Uterus (tissue), 4 donors: Measurements from ENCODE around the gene AHCYL1. TPM values are rescaled to one million over a fixed set of nuclear protein-coding genes. Genes with fewer than 3 reads are reported as not detected.
"Not testable (repeated sequence)": the region's sequence is repeated elsewhere in the genome, so short reads cannot be mapped to it uniquely, and the experiment has no call there.

Experiments used
- DNase-seq, 2 donors: peaks; one replicate each; pipeline ENCODE4 v3.0.0-alpha.2; 2019 to 2020
- H3K27ac ChIP-seq, 2 donors: fragments of 200-600 bp; sonication (generic); 1 replicate in 1 of 2; 2 replicates in 1 of 2; pipeline ENCODE4 v1.5.1; 2016 to 2018
- H3K27me3 ChIP-seq, 2 donors: fragments of 200-600 bp; sonication (generic); one replicate each; pipeline ENCODE4 v1.5.1; 2018 to 2019; ENCODE audit warnings: control low read depth in 1 of 2
- H3K36me3 ChIP-seq, 2 donors: fragments of 200-600 bp; sonication (generic); one replicate each; pipeline ENCODE4 v1.5.1; 2019; ENCODE audit warnings: control low read depth in 1 of 2
- H3K4me1 ChIP-seq, 2 donors: fragments of 200-600 bp; sonication (generic); one replicate each; pipeline ENCODE4 v1.5.1; 2018 to 2019; ENCODE audit warnings: control low read depth in 1 of 2
- H3K4me3 ChIP-seq, 2 donors: fragments of 200-600 bp; sonication (generic); 1 replicate in 1 of 2; 2 replicates in 1 of 2; pipeline ENCODE4 v1.5.1; 2018 to 2019; ENCODE audit warnings: mild to moderate bottlenecking in 1 of 2
- H3K9me3 ChIP-seq, 2 donors: fragments of 200-600 bp; sonication (generic); one replicate each; pipeline ENCODE4 v1.5.1; 2019; ENCODE audit warnings: control low read depth in 1 of 2
- POLR2A ChIP-seq, 2 donors: fragments of 450-650 bp; IDR thresholded peaks; one replicate each; pipeline ENCODE4 v1.6.1; 2016; ENCODE audit warnings: antibody characterized with exemption in 2 of 2, mild to moderate bottlenecking in 1 of 2, moderate library complexity in 1 of 2
- intact Hi-C: fragments of 100-400 bp; cut with DNase I; formaldehyde crosslinking; loops from one replicate; pipeline ENCODE4 v1.15.1; 2023; ENCODE audit warnings: low total_unique reads
- total RNA-seq, 4 donors: library from RNA; depleted of rRNA in 3 of 4; stranded (reverse); fragments of >200 nt in 3 of 4; gene quantifications; one replicate each; pipeline versions ENCODE4 v1.1.0 to v1.2.4, GENCODE V29; 2014 to 2023
- TF ChIP-seq, protein P1 (sequence below), 4 experiments: fragments of 200-600 bp in 2 of 4; fragments of 450-650 bp in 2 of 4; sonication (generic) in 2 of 4; IDR thresholded peaks; one replicate each; pipeline ENCODE4 v1.5.1; 2016 to 2019; ENCODE audit warnings: antibody characterized with exemption in 4 of 4, mild to moderate bottlenecking in 2 of 4, moderate library complexity in 1 of 4
- donor health status: DM: yes; HTN: yes; CAD: no.

AHCYL1 gene
- total RNA-seq, 4 donors from 2014 or later: 51.2 to 183 (median 70.2) TPM

DNA sequence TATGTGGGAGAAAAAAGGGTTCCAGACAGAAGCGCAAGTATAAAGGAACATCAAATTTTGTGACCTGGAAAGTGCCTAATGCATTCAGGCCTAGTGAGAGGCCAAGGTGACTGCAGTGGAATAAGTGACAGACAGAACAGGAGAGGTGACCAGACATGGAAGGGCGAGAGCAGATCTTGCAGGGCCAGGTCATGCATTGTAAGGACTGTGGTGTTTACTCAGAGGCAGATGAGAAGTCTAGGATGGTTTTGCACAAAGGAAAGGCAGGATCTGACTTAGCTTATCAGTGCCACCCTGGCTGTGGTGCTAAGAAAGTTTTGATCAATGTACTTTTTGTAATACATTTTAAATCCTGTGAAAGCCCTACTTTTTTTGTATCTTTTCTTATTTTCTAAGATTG is 34.1 kb upstream of the AHCYL1 start:
- Histone ChIP-seq H3K9me3 (no peaks in the 10 kb centered on the region), H3K4me3 (no peak overlapping the region), H3K36me3 (no peaks in the 10 kb centered on the region), H3K27ac (no peak overlapping the region), H3K4me1 (no peaks in the 10 kb centered on the region), H3K27me3 (no peaks in the 10 kb centered on the region)
- no peak for TF ChIP-seq POLR2A (IDR thresholded peaks at IDR 0.05)
- TF ChIP-seq, protein P1, sequence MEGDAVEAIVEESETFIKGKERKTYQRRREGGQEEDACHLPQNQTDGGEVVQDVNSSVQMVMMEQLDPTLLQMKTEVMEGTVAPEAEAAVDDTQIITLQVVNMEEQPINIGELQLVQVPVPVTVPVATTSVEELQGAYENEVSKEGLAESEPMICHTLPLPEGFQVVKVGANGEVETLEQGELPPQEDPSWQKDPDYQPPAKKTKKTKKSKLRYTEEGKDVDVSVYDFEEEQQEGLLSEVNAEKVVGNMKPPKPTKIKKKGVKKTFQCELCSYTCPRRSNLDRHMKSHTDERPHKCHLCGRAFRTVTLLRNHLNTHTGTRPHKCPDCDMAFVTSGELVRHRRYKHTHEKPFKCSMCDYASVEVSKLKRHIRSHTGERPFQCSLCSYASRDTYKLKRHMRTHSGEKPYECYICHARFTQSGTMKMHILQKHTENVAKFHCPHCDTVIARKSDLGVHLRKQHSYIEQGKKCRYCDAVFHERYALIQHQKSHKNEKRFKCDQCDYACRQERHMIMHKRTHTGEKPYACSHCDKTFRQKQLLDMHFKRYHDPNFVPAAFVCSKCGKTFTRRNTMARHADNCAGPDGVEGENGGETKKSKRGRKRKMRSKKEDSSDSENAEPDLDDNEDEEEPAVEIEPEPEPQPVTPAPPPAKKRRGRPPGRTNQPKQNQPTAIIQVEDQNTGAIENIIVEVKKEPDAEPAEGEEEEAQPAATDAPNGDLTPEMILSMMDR (IDR thresholded peaks at IDR 0.05): no peak
- intact Hi-C loops: no loop called here
- no peak for DNase-seq

DNA sequence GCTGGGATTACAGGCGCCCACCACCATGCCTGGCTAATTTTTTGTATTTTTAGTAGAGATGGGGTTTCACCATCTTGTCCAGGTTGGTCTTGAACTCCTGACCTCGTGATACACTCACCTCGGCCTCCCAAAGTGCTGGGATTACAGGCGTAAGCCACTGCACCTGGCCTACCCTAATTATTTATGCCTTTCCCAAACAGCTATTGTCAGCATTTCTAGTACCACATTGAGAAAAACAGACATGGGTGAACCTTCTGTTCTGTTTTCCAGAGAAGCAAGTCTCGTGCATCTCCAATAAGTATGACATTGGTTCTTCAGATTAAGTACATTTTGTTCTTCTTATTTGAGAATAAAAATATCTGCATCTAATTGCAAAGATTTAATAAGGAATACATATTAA is 33.1 kb upstream of the AHCYL1 start:
- H3K36me3 ChIP-seq, H3K27ac ChIP-seq, H3K4me3 ChIP-seq, intact Hi-C loops, DNase-seq, H3K4me1 ChIP-seq, H3K9me3 ChIP-seq, H3K27me3 ChIP-seq: not testable (repeated sequence)

DNA sequence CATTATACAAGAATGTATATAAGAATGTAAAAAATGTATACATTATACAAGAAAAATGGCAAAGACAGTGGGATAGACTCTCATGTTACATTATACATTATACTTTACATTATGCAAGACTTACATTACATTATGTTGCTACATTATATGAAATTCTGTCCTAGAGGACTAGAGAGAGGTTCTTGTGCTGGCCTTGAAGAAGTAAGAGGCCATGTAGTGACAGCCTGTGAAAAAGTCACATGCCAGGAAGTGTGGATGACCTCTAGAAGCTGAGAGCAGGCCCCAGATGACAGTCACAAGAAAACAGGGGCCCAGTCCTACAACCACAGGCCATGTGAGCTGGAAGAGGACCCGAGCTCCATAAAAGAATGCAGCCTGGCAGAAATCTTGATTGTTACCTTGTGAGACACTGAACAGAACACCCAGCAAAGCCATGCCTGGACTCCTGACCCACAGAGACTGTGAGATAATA is 30.5 kb upstream of the AHCYL1 start:
- no peak for TF ChIP-seq POLR2A (IDR thresholded peaks at IDR 0.05)
- TF ChIP-seq, protein P1 (IDR thresholded peaks at IDR 0.05): no peak
- Histone ChIP-seq H3K36me3 (no peaks in the 10 kb centered on the region), H3K4me3 (no peak overlapping the region), H3K4me1 (no peaks in the 10 kb centered on the region), H3K9me3 (no peaks in the 10 kb centered on the region), H3K27me3 (no peaks in the 10 kb centered on the region), H3K27ac (no peak overlapping the region)
- intact Hi-C loops: no loop called here
- DNase-seq: no peak

DNA sequence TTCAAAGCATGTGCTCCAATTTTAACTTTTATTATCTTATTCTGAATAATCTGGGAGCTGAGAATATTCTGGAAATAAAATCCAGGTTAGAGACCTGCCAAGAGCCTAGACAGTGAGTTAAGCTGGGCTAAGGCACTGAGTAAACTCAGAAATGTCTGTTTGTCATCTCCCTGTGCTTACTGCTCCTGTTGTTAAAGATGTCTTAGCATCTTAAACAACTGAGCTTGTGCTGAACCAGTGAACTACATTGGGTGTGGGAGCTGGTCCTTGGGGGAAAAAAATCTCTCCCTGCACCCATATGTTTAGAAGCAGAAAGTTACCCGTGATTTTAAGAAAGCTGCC is 25.0 kb upstream of the AHCYL1 start:
- H3K9me3 ChIP-seq: no peaks in the 10 kb centered on the region
- intact Hi-C loops: no loop called here
- no peaks in the 10 kb centered on the region for H3K36me3 ChIP-seq
- H3K4me3 ChIP-seq: no peak overlapping the region
- H3K4me1 ChIP-seq: no peaks in the 10 kb centered on the region
- H3K27ac ChIP-seq: no peak overlapping the region
- no peak for TF ChIP-seq POLR2A (IDR thresholded peaks at IDR 0.05)
- TF ChIP-seq, protein P1 (IDR thresholded peaks at IDR 0.05): no peak
- no peak for DNase-seq
- H3K27me3 ChIP-seq: no peaks in the 10 kb centered on the region

DNA sequence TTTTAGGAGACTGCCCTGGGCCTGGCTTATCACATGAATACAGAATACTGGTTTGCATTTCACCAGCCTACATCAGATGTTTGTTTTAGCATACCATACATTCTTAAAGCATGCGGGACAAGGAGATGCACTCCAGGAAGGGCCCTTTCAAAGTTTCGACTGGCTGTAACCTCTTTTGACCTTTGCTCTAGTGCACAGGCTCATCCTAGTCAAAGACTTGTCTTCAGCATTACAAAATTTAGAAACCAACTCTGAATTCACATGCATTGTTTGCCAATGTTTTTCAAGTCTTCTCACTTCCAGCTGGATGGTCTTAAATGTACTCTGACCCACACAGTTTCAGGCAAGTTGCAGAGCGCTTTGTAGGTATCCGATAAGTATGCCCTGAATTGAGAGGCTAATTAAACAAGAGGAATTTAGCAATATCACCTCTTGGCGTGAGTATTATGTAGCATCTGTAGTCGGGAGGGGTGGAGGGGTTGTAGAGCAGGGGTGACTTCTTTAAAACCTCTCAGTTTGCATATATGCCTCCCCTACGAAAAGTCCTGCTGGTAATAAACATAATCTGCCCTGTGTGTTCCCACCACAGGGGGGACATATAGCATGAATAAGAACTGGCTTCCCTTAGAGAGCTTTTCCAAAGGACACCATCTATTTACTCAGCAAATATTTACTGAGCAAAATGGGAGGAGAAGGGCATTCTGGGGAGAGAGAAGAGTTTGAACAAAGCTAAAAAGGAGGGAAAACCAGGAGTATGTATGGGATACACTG is 24.4 kb upstream of the AHCYL1 start:
- H3K9me3 ChIP-seq: no peaks in the 10 kb centered on the region
- H3K4me3 ChIP-seq: no peak overlapping the region
- no peak for DNase-seq
- no peak overlapping the region for H3K27ac ChIP-seq
- intact Hi-C loops: no loop called here
- no peaks in the 10 kb centered on the region for H3K4me1 ChIP-seq
- no peaks in the 10 kb centered on the region for H3K36me3 ChIP-seq
- no peak for TF ChIP-seq POLR2A (IDR thresholded peaks at IDR 0.05)
- TF ChIP-seq, protein P1 (IDR thresholded peaks at IDR 0.05): no peak
- no peaks in the 10 kb centered on the region for H3K27me3 ChIP-seq

DNA sequence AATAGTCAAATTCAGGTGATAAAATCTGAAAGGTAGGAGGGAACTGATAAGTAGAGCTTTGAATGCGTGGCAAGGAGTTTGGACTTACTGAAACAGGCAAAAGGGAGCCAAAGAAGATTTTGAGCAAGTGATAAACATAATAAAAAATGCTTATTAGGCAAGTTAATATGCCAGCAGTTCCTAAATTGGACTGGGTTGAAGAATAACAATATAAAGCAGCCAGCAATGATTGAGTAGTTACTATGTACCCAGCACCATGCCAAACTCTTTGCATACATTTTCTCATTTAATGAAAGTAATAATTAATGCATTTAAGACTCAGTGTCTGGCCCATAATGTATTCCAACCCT is 23.8 kb upstream of the AHCYL1 start:
- Histone ChIP-seq H3K9me3 (no peaks in the 10 kb centered on the region), H3K36me3 (no peaks in the 10 kb centered on the region), H3K4me3 (no peak overlapping the region), H3K27ac (no peak overlapping the region), H3K4me1 (no peaks in the 10 kb centered on the region), H3K27me3 (no peaks in the 10 kb centered on the region)
- intact Hi-C loops: no loop called here
- TF ChIP-seq, protein P1 (IDR thresholded peaks at IDR 0.05): no peak
- TF ChIP-seq POLR2A (IDR thresholded peaks at IDR 0.05): no peak
- no peak for DNase-seq
